ENCODE measurements around the gene IL22RA1.

The IL22RA1 gene

DNA sequence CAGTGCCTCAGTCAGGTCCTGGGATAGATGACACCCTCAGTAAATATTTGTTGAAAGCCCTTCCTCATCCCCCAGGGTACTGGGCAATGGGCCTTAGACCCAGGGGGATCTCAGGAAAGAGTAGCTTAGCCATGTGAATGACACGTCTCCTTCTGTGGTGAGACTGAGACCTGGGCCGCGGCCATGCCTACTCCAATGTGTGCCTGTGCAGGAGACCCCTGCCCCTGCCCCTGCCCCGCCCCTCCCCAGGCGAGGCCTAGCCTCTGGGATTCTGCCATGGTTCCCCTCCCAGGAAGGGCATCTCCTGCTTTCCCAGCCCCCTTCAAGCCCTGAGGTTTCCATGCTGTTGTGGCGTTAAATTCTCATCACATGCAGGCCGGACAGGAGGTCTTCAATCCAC is 38.1 kb downstream of the IL22RA1 start:
- H3K4me3 ChIP-seq (ENCODE audit: low read length): no peak overlapping the region
- no peak for DNase-seq (ENCODE audit: low read depth, low spot score)

DNA sequence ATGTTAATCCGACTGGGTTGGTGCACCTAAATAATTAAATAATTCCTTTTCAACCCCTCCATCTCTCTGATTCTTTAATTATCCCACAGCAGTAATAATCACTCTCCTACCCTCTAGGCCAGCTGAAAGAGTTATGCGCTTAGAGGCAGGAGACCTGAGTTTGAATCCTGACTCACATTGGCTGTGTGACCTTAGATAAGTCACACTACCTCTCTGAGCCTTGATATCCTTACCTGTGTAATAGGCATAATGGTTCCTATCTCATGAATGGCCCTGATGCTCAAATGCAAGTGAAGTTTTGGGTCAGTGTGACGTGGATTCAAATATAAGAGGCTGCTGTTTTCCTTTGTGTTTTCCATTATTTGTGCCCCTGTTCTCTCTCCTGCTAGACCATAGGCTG is 39.1 kb downstream of the IL22RA1 start:
- H3K4me3 ChIP-seq (ENCODE audit: low read length): no peak overlapping the region
- DNase-seq (ENCODE audit: low read depth, low spot score): no peak

DNA sequence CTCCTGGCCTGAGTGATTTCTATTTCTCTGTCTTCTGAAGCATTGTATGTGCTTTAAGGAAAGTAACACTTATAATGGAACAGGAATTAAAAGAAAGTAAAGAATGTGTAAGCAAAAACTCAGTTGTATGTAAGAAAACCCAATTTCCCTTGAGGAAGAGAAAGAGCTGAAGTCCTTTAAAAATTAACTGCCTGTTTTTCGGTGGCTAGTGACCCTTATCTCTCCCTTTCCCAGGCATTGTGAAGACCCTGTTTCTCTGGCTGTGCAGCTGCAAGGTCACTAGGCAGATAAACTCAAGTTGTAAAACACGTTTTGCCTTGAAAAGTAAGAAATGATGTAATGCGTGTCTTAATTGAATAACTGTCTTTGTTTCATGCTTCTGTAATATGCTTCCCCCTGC is 39.5 kb downstream of the IL22RA1 start:
- no peak overlapping the region for H3K4me3 ChIP-seq (ENCODE audit: low read length)

DNA sequence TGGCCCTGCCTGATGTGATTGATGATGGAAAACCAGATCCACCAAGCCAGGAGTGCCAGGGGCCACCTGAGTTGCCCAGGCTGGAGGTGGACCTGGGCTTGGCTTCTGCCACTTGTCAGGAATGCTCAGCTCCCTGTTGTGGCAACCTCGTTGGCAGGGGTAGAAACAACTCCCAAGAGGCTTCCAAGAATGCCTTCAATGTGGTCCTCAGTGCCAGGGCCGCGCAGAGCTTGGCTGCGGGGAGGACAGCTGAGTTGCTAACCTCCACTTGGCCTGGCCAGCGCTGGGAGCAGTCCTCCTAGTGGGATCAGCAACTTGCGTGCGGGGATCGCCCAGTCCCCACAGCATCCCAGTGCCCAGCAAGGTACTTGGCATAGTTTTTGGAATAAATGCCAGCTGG is 40.0 kb downstream of the IL22RA1 start:
- H3K4me3 ChIP-seq (ENCODE audit: low read length): no peak overlapping the region
- no peak for DNase-seq (ENCODE audit: low read depth, low spot score)

More for the DNA sequence above, 39.5 kb downstream of the IL22RA1 start:
- no peak for DNase-seq (ENCODE audit: low read depth, low spot score)

DNA sequence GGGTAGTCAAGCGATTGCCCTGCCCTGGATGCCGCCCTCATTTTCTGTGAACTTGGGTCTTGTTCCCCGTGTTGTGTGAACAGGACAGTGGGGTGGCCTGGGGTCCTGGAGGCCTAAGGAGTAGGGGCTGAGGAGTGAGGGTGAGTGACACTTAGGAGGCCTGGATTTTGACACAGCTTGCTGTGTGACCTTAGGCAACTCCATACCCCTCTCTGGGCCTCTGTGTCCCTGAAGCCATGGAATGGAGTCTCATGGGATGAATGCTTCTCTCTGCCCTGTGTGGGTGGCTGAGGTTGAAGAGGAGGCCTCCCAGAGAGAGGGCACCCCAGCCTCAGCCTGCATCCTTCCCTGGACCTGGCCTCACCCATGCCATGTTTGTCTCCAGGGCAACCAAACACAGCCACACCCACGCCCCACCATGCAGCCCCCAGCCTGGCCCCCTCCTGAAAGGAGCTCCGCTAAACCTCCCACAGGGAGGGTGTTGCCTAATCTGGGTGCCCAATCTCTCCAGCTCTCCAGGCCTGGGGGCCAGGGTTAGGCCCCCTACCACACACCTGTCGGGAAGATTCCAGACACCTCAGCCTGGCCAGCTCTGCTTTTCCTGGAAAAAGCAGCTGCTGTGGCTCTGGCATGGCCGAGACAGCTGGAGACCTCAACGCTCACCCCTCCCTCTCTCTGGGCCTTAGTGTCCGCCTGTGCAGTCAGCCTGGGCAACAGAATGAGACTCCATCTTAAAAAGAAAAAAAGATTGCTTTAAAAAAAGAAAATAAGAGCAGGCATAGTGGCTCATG is 40.9 kb downstream of the IL22RA1 start:
- H3K4me3 ChIP-seq (ENCODE audit: low read length): no peak overlapping the region
- no peak for DNase-seq (ENCODE audit: low read depth, low spot score)

GRCh38 chr1:24100945-24101737 is 41.8 kb downstream of the IL22RA1 start:
- DNase-seq (ENCODE audit: low read depth, low spot score): no peak
- no peak overlapping the region for H3K4me3 ChIP-seq (ENCODE audit: low read length)

DNA sequence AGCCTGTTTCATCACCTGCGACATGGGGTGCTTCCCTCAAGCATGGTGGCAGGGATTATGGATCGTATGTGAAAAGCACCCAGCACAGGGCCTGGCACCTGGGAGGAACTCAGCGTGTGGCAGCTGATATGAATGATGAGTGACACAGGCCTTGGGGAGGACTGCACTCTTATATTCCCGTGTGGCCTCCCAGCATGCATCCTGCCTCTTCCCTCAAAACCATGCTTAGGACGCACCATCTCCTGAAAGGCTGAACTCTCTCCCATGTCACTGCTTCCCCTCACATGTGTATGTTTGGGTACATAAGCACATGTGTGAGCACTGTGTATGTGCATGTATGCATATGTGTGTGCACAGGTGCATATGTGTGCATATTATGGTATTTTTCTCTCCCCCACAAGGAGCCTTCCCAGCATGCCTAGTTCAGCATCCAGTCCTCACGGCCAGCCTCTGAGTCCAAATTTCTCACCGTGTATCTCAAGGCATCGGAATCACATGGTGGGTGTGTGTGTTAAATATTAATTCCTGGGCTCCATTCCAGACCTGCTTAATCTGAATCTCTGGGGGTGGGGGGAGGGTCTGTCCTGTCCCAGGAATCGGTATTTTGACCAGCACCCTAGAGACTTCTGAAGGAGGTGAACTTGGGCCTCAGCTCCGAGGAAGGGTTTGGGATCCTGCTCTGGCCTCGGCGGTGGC is 43.8 kb downstream of the IL22RA1 start:
- H3K4me3 ChIP-seq (ENCODE audit: low read length): no peak overlapping the region

GRCh38 chr1:24098102-24098501 is 44.8 kb downstream of the IL22RA1 start:
- DNase-seq (ENCODE audit: low read depth, low spot score): no peak

More for the DNA sequence above, 43.8 kb downstream of the IL22RA1 start:
- no peak for DNase-seq (ENCODE audit: low read depth, low spot score)

DNA sequence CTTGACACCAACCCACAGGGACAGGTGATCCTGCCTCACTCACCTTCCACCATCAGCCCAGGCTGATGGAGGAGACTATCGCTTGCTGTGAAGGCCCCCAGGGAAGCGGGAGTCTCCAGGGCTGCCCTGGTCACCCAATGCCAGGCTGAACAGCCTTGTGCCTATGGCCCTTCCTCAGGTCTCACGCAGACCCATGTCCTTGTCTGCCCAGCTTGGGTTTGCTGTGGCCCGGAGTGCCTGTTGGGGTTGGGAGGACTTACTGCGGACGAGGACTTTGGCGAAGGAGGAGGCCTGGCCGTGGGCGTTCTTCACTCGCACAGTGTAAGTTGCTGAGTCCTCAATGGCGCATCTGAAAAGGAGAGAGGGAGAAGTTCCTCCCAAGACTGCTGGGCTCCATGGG is 45.3 kb downstream of the IL22RA1 start:
- DNase-seq (ENCODE audit: low read depth, low spot score): no peak
- no peak overlapping the region for H3K4me3 ChIP-seq (ENCODE audit: low read length)

More at GRCh38 chr1:24098102-24098501, 44.8 kb downstream of the IL22RA1 start:
- no peak overlapping the region for H3K4me3 ChIP-seq (ENCODE audit: low read length)

- no peak for DNase-seq (ENCODE audit: low read depth, low spot score)
- no peak overlapping the region for H3K4me3 ChIP-seq (ENCODE audit: low read length)
Observed at GRCh38 chr1:24096739-24097103, 46.2 kb downstream of the IL22RA1 start.

DNA sequence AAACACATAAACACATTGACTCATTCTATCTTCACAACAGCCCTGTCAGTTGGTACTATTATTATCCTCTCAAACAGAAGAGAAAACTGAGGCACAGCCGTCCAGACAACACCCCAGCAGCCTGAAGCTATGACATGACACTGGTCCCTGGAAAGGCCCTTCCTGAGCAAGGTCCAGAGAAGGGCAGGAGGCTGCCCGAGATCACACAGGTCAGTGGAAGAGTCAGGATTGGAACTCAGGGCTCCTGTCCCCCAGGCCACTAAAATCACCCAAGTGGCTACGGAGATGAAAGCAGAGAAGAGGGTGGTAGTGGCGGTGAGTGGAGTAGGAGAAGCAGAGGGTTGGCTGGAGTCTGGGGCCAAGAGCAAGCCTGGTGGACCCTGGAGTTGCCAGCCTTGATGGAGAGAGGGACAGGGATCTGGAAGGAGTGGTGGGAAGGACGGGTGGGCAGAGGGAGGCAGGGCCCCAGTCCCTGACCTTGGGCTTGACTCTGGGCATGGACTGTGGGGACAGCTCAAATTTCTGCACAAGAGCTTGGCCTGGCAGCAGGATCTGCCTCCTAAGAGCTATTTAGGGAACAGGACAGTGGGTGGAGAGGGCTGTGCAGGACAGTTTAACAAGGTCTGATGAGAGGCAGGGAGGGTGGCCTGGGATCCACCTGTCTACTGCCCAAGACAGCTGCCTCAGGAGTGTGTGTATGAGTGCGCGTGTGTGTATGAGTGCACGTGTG is 46.8 kb downstream of the IL22RA1 start:
- no peak for DNase-seq (ENCODE audit: low read depth, low spot score)
- H3K4me3 ChIP-seq (ENCODE audit: low read length): no peak overlapping the region

DNA sequence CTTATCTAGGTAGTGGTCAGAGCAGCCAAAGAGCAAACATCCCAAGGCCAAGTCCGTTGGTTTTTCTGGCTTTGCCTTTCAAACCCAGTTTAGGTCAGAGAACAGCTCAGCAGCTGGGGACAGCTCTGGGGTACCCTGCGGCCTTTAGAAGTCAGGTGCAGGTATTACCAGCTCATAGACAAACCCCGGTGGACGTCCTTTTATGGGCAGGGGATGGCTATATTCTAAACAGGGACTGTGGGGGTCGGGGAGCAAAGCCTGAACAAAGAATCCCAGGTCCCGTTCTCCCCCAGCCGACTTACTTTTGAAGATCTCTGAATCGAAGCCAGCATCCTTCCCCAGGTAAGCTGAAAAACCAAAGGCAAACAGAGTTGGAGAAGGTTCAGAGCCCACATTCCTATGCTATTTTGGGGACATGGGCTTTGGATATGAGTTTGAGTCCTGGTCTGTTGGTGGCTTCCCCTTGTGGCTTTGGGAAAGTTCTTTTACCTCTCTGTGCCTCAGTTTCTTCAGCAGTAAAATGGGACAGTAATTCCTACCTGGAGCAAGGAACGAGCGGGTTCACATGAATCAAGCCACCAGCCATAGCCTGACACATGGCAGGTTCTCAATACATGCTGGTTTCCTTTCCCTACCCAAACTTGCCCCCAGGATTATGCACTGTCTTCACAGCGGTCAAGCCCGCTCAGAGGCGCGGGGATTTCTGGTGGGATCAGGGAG is 47.6 kb downstream of the IL22RA1 start:
- H3K4me3 ChIP-seq (ENCODE audit: low read length): no peak overlapping the region
- no peak for DNase-seq (ENCODE audit: low read depth, low spot score)

- no peak overlapping the region for H3K4me3 ChIP-seq (ENCODE audit: low read length)
- DNase-seq (ENCODE audit: low read depth, low spot score): no peak
Observed at GRCh38 chr1:24094554-24094953, 48.4 kb downstream of the IL22RA1 start.

GRCh38 chr1:24093732-24094131 is 49.2 kb downstream of the IL22RA1 start:
- no peak for DNase-seq (ENCODE audit: low read depth, low spot score)
- H3K4me3 ChIP-seq (ENCODE audit: low read length): no peak overlapping the region

DNA sequence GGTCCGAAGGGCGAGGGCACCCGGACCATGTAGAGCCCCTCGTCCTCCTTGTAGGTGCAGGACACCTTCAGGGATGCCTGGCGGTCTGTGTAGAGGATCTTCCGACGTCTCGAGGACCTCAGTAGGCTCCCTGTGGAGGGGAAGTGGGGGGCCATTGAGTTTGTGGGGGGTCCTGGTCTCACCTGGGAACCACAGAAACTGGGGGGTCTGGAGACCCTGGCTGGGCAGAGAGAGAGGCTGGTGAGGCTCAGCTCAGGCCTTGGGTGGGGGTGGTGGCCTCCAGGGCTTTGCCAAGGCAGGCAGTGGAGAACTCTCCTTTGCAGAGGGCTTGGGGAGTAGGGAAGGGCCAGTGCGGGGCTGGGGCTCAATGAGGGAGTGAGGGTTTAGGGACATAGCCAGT is 50.0 kb downstream of the IL22RA1 start:
- DNase-seq (ENCODE audit: low read depth, low spot score): no peak
- no peak overlapping the region for H3K4me3 ChIP-seq (ENCODE audit: low read length)

GRCh38 chr1:24091971-24092482 is 50.9 kb downstream of the IL22RA1 start:
- no peak for DNase-seq (ENCODE audit: low read depth, low spot score)
- H3K4me3 ChIP-seq (ENCODE audit: low read length): no peak overlapping the region

DNA sequence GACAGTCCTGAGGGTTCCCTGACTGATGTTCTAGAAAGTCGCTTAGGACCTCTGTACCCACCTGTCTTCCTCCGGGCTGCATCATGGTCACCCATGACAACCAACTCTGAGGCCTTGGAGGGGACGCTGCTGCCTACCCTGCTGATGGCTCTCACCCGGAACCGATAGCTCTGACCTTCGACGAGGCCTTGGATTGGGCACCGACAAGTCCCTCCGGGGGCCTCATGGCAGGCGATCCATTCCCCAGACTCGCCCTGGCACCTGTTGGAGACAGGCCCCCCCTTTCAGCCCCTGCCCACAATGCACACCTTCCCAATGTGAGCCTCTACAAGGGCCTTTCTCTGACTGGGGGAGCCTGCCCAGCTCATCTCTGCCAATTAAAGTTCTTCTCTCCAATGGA is 52.2 kb downstream of the IL22RA1 start:
- no peak for DNase-seq (ENCODE audit: low read depth, low spot score)
- H3K4me3 ChIP-seq (ENCODE audit: low read length): no peak overlapping the region

DNA sequence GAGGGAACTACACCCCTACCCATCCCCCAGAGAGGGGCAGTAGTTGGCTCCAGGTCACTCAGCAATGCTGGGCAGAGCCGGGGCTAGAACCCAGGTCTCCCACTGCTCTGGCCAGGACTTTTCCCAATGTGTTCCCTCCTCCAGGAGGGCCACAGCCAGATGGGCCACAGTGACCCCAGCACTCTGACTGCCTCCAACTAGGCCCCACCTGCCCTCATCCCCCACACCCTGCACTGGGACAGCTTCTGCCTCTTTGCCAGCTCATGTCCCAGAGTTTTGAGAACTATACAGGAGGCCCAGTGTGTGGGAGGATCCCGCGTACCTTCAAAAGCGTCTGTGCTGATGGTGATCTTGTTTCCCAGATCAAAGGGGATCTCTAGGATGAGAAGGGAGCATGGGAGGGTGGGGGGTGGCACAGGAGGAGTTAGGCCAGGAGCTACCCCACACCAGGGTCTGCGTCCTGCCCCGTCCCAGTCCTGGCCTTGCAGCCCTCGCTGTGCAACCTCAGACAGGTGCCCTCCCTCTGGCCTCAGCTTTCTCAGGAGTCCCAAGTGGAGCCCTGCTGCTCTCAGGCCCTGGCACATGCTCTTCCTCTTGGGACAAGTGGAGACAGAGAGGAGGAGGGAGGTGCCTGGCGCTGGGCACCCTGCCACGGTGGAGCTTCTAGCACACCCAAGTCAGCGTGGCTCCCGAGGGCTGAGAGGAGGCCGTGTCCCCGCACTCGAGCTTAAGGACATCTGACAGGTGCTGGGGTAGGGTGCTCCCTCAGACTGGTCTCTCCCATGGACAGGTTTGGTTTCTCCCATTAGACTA is 53.0 kb downstream of the IL22RA1 start:
- H3K4me3 ChIP-seq (ENCODE audit: low read length): no peak overlapping the region
- no peak for DNase-seq (ENCODE audit: low read depth, low spot score)

All from Jurkat, Clone E6-1 (cell line).